ENCODE measurements around the gene STIM1.
"Not testable (repeated sequence)": the region's sequence is repeated elsewhere in the genome, so short reads cannot be mapped to it uniquely, and the experiment has no call there.

STIM1 gene

DNA sequence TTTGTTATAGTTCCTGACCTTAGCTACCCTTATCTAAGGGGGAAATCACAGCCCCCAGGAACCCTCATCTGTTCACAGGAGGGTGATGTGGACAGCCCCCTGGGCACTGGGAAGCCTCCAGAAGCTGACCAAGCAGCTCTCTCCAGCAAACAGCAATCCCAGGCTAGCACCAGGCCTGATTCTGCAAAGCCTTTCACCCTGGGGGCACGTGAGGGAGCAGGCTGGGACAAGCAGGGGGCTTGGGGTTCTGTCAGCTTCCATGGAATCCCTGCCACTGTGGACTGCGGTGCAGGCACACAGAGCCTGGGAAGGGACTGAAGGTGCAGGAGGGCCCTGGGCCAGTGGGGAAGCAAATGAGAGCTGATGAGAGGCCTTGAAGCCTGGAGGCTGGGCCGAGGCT is 45.0 kb upstream of the STIM1 start:
- H3K4me3 ChIP-seq (ENCODE audit: low read depth, low read length), result no peak overlapping the region
- in situ Hi-C loops (cut with HindIII; ENCODE audit: low pct_ligation_motif_present, low sequenced_read_pairs), result no loop called here
- H3K36me3 ChIP-seq (replicated peaks), result no peaks in the 10 kb centered on the region
- TF ChIP-seq, protein P1, sequence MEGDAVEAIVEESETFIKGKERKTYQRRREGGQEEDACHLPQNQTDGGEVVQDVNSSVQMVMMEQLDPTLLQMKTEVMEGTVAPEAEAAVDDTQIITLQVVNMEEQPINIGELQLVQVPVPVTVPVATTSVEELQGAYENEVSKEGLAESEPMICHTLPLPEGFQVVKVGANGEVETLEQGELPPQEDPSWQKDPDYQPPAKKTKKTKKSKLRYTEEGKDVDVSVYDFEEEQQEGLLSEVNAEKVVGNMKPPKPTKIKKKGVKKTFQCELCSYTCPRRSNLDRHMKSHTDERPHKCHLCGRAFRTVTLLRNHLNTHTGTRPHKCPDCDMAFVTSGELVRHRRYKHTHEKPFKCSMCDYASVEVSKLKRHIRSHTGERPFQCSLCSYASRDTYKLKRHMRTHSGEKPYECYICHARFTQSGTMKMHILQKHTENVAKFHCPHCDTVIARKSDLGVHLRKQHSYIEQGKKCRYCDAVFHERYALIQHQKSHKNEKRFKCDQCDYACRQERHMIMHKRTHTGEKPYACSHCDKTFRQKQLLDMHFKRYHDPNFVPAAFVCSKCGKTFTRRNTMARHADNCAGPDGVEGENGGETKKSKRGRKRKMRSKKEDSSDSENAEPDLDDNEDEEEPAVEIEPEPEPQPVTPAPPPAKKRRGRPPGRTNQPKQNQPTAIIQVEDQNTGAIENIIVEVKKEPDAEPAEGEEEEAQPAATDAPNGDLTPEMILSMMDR (IDR thresholded peaks at IDR 0.05; ENCODE audit: low read depth, low read length, missing control alignments), result no peak
- no peak overlapping the region for H3K27ac ChIP-seq
- no peaks in the 10 kb centered on the region for H3K27me3 ChIP-seq (replicated peaks)
- no peak for DNase-seq

DNA sequence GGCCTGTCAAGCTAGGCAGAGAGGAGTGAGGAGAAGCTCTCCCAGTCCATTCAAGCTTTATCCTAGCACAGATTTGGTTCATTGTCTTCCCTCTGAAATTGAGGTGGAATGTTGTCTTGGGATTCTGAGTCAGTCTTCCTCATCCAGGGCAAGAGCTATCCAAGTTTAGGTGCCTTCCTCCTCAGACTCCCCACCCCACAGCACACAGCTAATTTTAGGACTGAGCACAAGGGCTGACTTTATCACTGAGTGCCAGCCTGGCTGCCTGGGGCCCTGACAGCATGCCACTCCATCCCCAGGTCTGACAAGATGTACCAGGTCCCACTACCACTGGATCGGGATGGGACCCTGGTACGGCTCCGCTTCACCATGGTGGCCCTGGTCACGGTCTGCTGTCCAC is 44.5 kb upstream of the STIM1 start:
- DNase-seq, result no peak
- TF ChIP-seq, protein P1 (IDR thresholded peaks at IDR 0.05; ENCODE audit: low read depth, low read length, missing control alignments), result no peak
- in situ Hi-C loops (cut with HindIII; ENCODE audit: low pct_ligation_motif_present, low sequenced_read_pairs), result no loop called here
- Histone ChIP-seq H3K4me3 (ENCODE audit: low read depth, low read length) (no peak overlapping the region), H3K27ac (no peak overlapping the region), H3K36me3 (replicated peaks) (no peaks in the 10 kb centered on the region), H3K27me3 (replicated peaks) (no peaks in the 10 kb centered on the region)

DNA sequence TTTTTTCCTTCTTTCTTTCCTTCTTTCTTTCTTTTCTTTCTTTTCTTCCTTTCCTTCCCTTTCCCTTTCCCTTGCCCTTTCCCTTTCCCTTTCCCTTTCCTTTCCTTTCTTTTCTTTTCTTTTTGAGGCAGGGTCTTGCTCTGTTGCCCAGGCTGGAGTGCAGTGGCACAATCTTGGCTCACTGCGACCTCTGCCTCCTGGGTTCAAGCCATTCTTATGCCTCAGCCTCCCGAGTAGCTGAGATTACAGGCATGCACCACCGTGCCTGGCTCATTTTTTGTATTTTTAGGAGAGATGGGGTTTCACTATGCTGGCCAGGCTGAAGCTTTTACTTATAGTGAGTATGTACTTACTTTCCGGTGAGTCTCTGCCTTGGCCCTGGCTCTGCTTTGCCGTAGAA is 40.6 kb upstream of the STIM1 start:
- H3K27ac ChIP-seq; DNase-seq; H3K4me3 ChIP-seq (ENCODE audit: low read depth, low read length); H3K36me3 ChIP-seq (replicated peaks); H3K27me3 ChIP-seq (replicated peaks); in situ Hi-C loops (cut with HindIII; ENCODE audit: low pct_ligation_motif_present, low sequenced_read_pairs): not testable (repeated sequence)

DNA sequence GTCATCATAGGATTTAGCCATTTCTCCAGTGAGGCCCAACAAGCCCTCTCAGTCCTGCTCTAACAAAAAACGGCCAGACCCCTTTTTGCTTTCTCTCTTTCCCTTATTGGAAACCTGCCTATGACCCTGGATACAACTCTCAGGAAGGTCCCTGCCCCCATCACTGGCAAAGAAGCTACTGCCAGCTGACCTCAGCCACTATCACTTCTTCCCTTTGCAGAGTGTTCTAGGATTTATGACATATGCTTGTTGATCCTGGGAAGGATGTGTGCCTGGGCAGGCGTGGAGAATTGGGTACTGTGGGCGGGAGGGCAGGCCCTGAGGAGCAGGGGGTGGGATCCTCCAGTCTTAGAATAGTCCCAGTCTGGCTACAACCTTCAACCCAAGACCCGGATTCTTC is 39.6 kb upstream of the STIM1 start:
- in situ Hi-C loops (cut with HindIII; ENCODE audit: low pct_ligation_motif_present, low sequenced_read_pairs), result no loop called here
- H3K36me3 ChIP-seq (replicated peaks), result no peaks in the 10 kb centered on the region

DNA sequence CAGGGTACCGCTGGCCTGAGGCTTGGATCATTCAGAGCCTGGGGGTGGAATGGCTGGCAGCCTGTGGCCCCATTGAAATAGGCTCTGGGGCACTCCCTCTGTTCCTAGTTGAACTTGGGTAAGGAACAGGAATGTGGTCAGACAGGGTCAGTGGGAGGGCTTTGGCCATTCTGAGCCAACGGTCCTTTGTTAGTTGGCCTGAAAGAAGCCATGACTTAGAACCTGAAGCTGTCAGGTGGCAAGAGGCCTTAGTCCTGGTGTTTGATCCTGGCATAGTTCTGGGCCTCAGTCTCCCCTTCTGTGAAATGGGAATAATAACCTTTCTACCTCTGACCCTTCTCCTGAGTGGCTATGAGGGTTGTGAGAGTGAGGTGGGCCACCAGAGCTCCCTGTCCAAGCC is 38.8 kb upstream of the STIM1 start:
- TF ChIP-seq, protein P1 (IDR thresholded peaks at IDR 0.05; ENCODE audit: low read depth, low read length, missing control alignments), result no peak
- no peak overlapping the region for H3K27ac ChIP-seq
- no peaks in the 10 kb centered on the region for H3K27me3 ChIP-seq (replicated peaks)
- H3K36me3 ChIP-seq (replicated peaks), result no peaks in the 10 kb centered on the region
- no peak for DNase-seq
- H3K4me3 ChIP-seq (ENCODE audit: low read depth, low read length), result no peak overlapping the region
- in situ Hi-C loops (cut with HindIII; ENCODE audit: low pct_ligation_motif_present, low sequenced_read_pairs), result no loop called here

More for the DNA sequence above, 39.6 kb upstream of the STIM1 start:
- H3K27me3 ChIP-seq (replicated peaks), result no peaks in the 10 kb centered on the region
- no peak for DNase-seq
- TF ChIP-seq, protein P1 (IDR thresholded peaks at IDR 0.05; ENCODE audit: low read depth, low read length, missing control alignments), result no peak
- no peak overlapping the region for H3K4me3 ChIP-seq (ENCODE audit: low read depth, low read length)
- H3K27ac ChIP-seq, result no peak overlapping the region

DNA sequence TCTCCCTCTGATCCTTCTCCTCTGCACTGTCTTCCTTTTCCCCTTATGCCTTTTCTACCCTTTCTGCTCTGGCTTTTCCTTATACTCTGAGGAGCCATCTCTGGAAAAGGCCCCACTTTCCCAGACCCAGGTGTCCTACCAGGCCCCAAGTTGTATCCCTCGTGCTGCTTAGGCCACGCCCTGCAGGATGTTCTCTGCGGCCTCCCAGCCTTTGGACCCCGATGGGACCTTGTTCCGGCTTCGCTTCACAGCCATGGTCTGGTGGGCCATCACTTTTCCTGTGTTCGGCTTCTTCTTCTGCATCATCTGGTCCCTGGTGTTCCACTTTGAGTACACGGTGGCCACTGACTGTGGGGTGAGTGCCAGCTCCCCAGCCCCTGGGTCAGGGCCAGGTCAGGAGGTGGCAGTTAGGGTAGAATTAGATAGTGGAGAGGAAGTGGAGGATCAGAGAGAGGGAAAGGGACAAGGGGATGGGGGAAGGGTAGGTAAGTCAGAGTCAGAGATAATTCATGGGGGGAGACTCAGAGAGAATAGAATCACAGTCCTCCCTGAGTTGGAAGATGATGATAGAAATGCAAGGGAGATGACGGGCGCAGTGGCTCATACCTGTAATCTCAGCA is 38.2 kb upstream of the STIM1 start:
- TF ChIP-seq, protein P1 (IDR thresholded peaks at IDR 0.05; ENCODE audit: low read depth, low read length, missing control alignments), result no peak
- no peak for DNase-seq
- Histone ChIP-seq H3K27ac (no peak overlapping the region), H3K4me3 (ENCODE audit: low read depth, low read length) (no peak overlapping the region), H3K36me3 (replicated peaks) (no peaks in the 10 kb centered on the region), H3K27me3 (replicated peaks) (no peaks in the 10 kb centered on the region)
- in situ Hi-C loops (cut with HindIII; ENCODE audit: low pct_ligation_motif_present, low sequenced_read_pairs), result no loop called here

Measured in brain microvascular endothelial cell (primary cell).